PC-9 (cell line): ENCODE results near the gene PFAS.

Experiments
- CTCF ChIP-seq: fragments of 200-600 bp; sonication (generic); conservative IDR thresholded peaks from 2 replicates; pipeline ENCODE4 v1.6.1; 2017; ENCODE audit warnings: mixed run types, antibody characterized with exemption, mild to moderate bottlenecking, moderate library complexity
- EZH2 ChIP-seq: fragments of 200-600 bp; sonication (generic); IDR thresholded peaks from 2 replicates; pipeline ENCODE4 v1.8.0; 2017; ENCODE audit warnings: antibody characterized with exemption, low read depth

- TF ChIP-seq CTCF (no peak; the same call in 1 of the 2 replicates), EZH2 (no peak)
Observed at GRCh38 chr17:8223356-8224126, 25.5 kb upstream of the PFAS start.
